PFSK-1 (cell line): ENCODE data around the gene INTS3.

ENCODE experiments used
- FOXP2 ChIP-seq: optimal IDR thresholded peaks from 2 replicates; pipeline ENCODE3; 2011; ENCODE audit warnings: borderline replicate concordance, control low read depth, inconsistent platforms; ENCODE audit not compliant: insufficient read depth; ENCODE audit errors: extremely low read length, extremely low read depth
- POLR2AphosphoS5 ChIP-seq: IDR thresholded peaks from 2 replicates; pipeline ENCODE4 v1.6.1; 2012; ENCODE audit warnings: low read depth, mild to moderate bottlenecking, control low read depth, low read length, moderate library complexity
- REST ChIP-seq, 2 experiments: IDR thresholded peaks; 2 replicates each; pipeline versions ENCODE4 v1.6.1 to v1.8.0; 2011 to 2012; ENCODE audit warnings: low read depth in 2 of 2, low read length in 2 of 2, control low read depth in 1 of 2, inconsistent platforms in 1 of 2, mild to moderate bottlenecking in 1 of 2, moderate library complexity in 1 of 2; ENCODE audit not compliant: insufficient read depth in 1 of 2
- TAF1 ChIP-seq: IDR thresholded peaks from 2 replicates; pipeline ENCODE4 v1.6.1; 2012; ENCODE audit warnings: low read length, control low read depth, borderline replicate concordance; ENCODE audit not compliant: insufficient read depth

Gene INTS3

DNA sequence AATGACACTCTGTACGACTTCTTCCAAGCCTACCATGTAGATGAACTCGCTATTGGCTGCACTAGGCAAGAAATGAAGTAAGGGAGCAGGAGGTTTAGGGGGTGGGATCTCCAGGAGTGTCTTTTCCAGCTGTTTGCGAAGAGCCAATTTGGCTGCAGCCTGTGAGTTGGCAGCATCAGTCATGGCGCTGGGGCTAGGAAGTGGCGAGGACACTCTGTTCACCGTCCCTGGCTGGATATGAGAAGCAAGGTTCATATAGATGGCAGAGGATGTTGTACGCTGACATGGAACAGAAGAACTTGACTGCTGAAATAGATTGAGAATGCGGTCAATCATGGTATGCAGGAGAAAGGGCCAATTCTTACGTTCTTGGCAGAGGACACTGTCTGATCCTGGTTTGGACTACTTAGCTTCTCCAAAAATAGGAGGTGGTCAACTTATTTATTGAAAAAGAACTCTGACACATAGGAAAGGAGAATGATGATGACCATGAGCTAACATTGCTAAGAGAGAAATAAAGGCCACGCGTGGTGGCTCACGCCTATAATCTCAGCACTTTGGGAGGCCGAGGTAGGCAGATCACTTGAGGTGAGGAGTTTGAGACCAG, 88.5 kb downstream of the INTS3 start:
- TF ChIP-seq REST (IDR thresholded peaks at IDR 0.05; ENCODE audit: insufficient read depth in 1 of 2, low read depth in 2 of 2, low read length in 2 of 2), result no peak
- no peak for TF ChIP-seq POLR2AphosphoS5

DNA sequence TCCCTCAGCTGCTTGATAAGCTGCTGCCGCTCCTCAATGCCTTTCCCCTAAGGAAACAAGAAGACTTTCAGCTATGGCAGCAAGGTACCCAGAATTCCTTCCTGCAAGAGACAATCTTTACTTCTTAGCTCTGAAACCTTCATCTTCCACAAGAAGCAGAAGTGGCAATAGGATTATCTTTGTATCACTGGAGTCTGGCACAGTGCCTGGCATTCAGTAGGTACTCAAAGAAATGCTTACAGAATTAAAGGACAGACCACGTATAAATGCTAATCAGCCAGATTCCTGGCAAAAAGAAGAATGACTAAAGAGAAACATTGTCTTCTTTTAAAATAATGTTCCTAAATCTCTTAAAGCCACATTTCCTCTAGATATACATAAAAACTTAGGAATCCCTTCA, 91.0 kb downstream of the INTS3 start:
- TF ChIP-seq POLR2AphosphoS5, result no peak
- TF ChIP-seq FOXP2, result no peak
- no peak for TF ChIP-seq REST (IDR thresholded peaks at IDR 0.05; ENCODE audit: insufficient read depth in 1 of 2, low read depth in 2 of 2, low read length in 2 of 2)
- TF ChIP-seq TAF1, result no peak
